Sigmoid colon (tissue), 4 donors: Measurements from ENCODE around the gene ST8SIA1.
"Not testable (repeated sequence)": the region's sequence is repeated elsewhere in the genome, so short reads cannot be mapped to it uniquely, and the experiment has no call there.

Source experiments
- EP300 ChIP-seq, 4 donors: sonication (generic); formaldehyde crosslinking; IDR thresholded peaks; one replicate each; pipeline ENCODE4 v1.6.1; 2017; ENCODE audit warnings: antibody characterized with exemption in 4 of 4
- POLR2A ChIP-seq, 2 donors: fragments of 450-650 bp; IDR thresholded peaks; one replicate each; pipeline ENCODE4 v1.6.1; 2016; ENCODE audit warnings: antibody characterized with exemption in 2 of 2, mild to moderate bottlenecking in 2 of 2, moderate library complexity in 2 of 2
- TF ChIP-seq, protein P1 (sequence below), 4 experiments: fragments of 450-650 bp in 3 of 4; fragments of 200-600 bp in 1 of 4; IDR thresholded peaks; one replicate each; pipeline ENCODE4 v1.5.1; 2016 to 2019; ENCODE audit warnings: antibody characterized with exemption in 4 of 4, mild to moderate bottlenecking in 3 of 4, moderate library complexity in 2 of 4

DNA sequence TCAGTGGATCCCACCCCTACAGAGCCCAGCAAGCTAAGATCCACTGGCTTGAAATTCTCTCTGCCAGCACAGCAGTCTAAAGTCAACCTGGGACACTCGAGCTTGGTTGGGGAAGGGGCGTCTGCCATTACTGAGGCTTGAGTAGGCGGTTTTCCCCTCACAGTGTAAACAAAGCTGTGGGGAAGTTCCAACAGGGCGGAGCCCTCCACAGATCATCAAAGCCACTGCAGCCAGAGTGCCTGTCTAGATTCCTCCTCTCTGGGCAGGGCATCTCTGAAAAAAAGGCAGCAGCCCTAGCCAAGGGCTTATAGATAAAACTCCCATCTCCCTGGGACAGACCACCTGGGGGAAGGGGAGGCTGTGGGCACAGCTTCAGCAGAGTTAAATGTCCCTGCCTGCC is 187.8 kb downstream of the ST8SIA1 start:
- TF ChIP-seq, protein P1, sequence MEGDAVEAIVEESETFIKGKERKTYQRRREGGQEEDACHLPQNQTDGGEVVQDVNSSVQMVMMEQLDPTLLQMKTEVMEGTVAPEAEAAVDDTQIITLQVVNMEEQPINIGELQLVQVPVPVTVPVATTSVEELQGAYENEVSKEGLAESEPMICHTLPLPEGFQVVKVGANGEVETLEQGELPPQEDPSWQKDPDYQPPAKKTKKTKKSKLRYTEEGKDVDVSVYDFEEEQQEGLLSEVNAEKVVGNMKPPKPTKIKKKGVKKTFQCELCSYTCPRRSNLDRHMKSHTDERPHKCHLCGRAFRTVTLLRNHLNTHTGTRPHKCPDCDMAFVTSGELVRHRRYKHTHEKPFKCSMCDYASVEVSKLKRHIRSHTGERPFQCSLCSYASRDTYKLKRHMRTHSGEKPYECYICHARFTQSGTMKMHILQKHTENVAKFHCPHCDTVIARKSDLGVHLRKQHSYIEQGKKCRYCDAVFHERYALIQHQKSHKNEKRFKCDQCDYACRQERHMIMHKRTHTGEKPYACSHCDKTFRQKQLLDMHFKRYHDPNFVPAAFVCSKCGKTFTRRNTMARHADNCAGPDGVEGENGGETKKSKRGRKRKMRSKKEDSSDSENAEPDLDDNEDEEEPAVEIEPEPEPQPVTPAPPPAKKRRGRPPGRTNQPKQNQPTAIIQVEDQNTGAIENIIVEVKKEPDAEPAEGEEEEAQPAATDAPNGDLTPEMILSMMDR (IDR thresholded peaks at IDR 0.05): not testable (repeated sequence)
- not testable (repeated sequence) for TF ChIP-seq EP300, POLR2A (IDR thresholded peaks at IDR 0.05)
